Measurements from ENCODE around the gene FNTB. TPM values are rescaled to one million over a fixed set of nuclear protein-coding genes. Genes with fewer than 3 reads are reported as not detected.

FNTB gene
- total RNA-seq, 1 experiment from 2014 or later = 20.7 TPM

DNA sequence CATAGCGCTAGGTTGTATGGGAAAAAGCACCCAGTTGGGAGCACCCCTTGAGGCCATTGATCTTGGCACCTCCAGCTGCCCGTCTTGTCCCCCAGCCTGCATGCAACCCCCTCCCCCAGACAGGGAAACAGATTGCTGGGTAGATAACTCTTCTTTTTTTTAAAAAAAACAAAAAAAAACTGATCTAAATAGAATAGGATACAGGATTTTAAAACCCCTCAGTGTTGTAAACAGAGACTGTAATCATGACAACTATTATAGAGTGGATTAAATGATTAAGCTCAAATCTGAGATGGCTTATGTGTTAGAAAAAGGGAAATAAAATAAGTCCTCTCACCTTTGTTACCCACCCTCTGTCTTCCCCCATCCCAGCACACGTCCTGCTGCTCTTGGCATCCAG lies 66.8 kb downstream of the FNTB start:
- Histone ChIP-seq H3K79me1 (ENCODE audit: insufficient read depth, low read depth, low read length, poor library complexity, severe bottlenecking) (no peaks in the 10 kb centered on the region), H3K4me2 (ENCODE audit: insufficient read depth, insufficient read length, low read length) (no peak overlapping the region), H2BK5ac (ENCODE audit: insufficient read length, low read length) (no peak overlapping the region), H3K23ac (ENCODE audit: insufficient read length, low read depth, low read length) (no peak overlapping the region), H3K23me2 (ENCODE audit: insufficient read length, low read depth, low read length, poor library complexity, severe bottlenecking) (no peaks in the 10 kb centered on the region), H4K5ac (ENCODE audit: insufficient read length, low read depth, low read length) (no peak overlapping the region), H3K4ac (ENCODE audit: low read depth, low read length) (no peak overlapping the region), H2BK15ac (ENCODE audit: low read depth, low read length) (no peak overlapping the region), H3K27me3 (ENCODE audit: insufficient read depth, low read length) (no peaks in the 10 kb centered on the region), H2BK12ac (ENCODE audit: insufficient read length, low read depth, low read length) (no peak overlapping the region), H3T11ph (ENCODE audit: low read length) (no peak overlapping the region), H2AK5ac (ENCODE audit: insufficient read length, low read length) (no peak overlapping the region), H4K8ac (replicated peaks; ENCODE audit: insufficient read length, low read depth, low read length) (no peak overlapping the region), H3K56ac (ENCODE audit: insufficient read length, low read depth, low read length) (no peak overlapping the region), H2BK120ac (ENCODE audit: low read depth, low read length, poor library complexity, severe bottlenecking) (no peak overlapping the region), H2AFZ (ENCODE audit: low read length) (no peak overlapping the region), H3K9ac (ENCODE audit: extremely low read depth, insufficient read length, low read length) (no peak overlapping the region), H2BK20ac (ENCODE audit: low read depth, low read length, poor library complexity, severe bottlenecking) (no peak overlapping the region), H3K4me1 (ENCODE audit: insufficient read depth, low read length) (no peaks in the 10 kb centered on the region), H3K9me3 (ENCODE audit: control insufficient read depth, low read depth, low read length) (no peaks in the 10 kb centered on the region), H4K91ac (ENCODE audit: insufficient read length, low read depth, low read length) (no peak overlapping the region), H3K14ac (ENCODE audit: insufficient read depth, low read length) (no peak overlapping the region), H3K27ac (ENCODE audit: insufficient read length, low read depth, low read length) (no peak overlapping the region), H3K79me2 (ENCODE audit: insufficient read depth, low read length) (peaks cover 2% of the 10 kb centered on the region; the same call in 1 of the 2 replicates), H4K20me1 (ENCODE audit: control insufficient read depth, insufficient read depth, insufficient read length) (no peaks in the 10 kb centered on the region), H3K18ac (ENCODE audit: insufficient read length, low read depth, low read length) (no peak overlapping the region)
- no peak for DNase-seq
- Mint-ChIP-seq H3K27ac (no peak overlapping the region), H3K36me3 (ENCODE audit: insufficient read depth in 1 of 3, low read depth in 3 of 3) (peaks cover 2 to 33% (median 24%) of the 10 kb centered on the region in 3 experiments), H3K4me1 (no peaks in the 10 kb centered on the region), H3K27me3 (ENCODE audit: low read depth) (no peaks in the 10 kb centered on the region), H3K4me3 (no peak overlapping the region), H3K9me3 (no peaks in the 10 kb centered on the region)
- no peak for TF ChIP-seq CTCF (conservative IDR thresholded peaks at IDR 0.05)
- WGBS (ENCODE audit: extremely low coverage, insufficient read length, low lambda C conversion rate) = no CpG with 5 or more reads among the region's 3 CpGs

Data from H9 (cell line).